Osteoblast (primary cell): ENCODE results near the gene LSM7. TPM values are rescaled to one million over a fixed set of nuclear protein-coding genes. Genes with fewer than 3 reads are reported as not detected.

Source experiments
- DNase-seq: peaks from one replicate; pipeline ENCODE4 v3.0.0; 2011; ENCODE audit warnings: low spot score, mixed read lengths; ENCODE audit not compliant: insufficient read length; ENCODE audit errors: missing footprints
- H2AFZ ChIP-seq: 2 replicates; pipeline ENCODE4 v1.6.0; 2011; ENCODE audit warnings: mild to moderate bottlenecking, low read length
- H3K27ac ChIP-seq: 2 replicates; pipeline ENCODE4 v1.5.1; 2011; ENCODE audit warnings: mild to moderate bottlenecking, low read depth, low read length, moderate library complexity
- H3K27me3 ChIP-seq: 2 replicates; pipeline ENCODE4 v1.6.0; 2012; ENCODE audit warnings: mild to moderate bottlenecking, control low read depth, inconsistent platforms, low read length, moderate library complexity; ENCODE audit not compliant: insufficient read depth
- H3K36me3 ChIP-seq: 2 replicates; pipeline ENCODE4 v1.5.1; 2011; ENCODE audit warnings: mild to moderate bottlenecking, low read length, control low read depth, moderate library complexity; ENCODE audit not compliant: insufficient read depth
- H3K4me1 ChIP-seq: 2 replicates; pipeline ENCODE4 v1.5.1; 2011; ENCODE audit warnings: mild to moderate bottlenecking, low read length, control low read depth, moderate library complexity; ENCODE audit not compliant: insufficient read depth
- H3K4me2 ChIP-seq: 2 replicates; pipeline ENCODE4 v1.6.0; 2011; ENCODE audit warnings: mild to moderate bottlenecking, low read length; ENCODE audit not compliant: insufficient read depth
- H3K4me3 ChIP-seq: fragments of 200-600 bp; sonication (generic); 3 replicates; pipeline ENCODE4 v1.5.1; 2012; ENCODE audit warnings: mild to moderate bottlenecking, low read length, inconsistent platforms; ENCODE audit not compliant: insufficient read depth
- H3K79me2 ChIP-seq: 2 replicates; pipeline ENCODE4 v1.6.0; 2012; ENCODE audit warnings: mild to moderate bottlenecking, low read length, control low read depth, inconsistent platforms; ENCODE audit not compliant: insufficient read depth
- H3K9me3 ChIP-seq: 2 replicates; pipeline ENCODE4 v1.5.1; 2011; ENCODE audit warnings: low read depth, low read length, control low read depth
- H4K20me1 ChIP-seq: 2 replicates; pipeline ENCODE4 v1.6.0; 2012; ENCODE audit warnings: mild to moderate bottlenecking, low read length, control low read depth; ENCODE audit not compliant: insufficient read depth
- CTCF ChIP-seq: IDR thresholded peaks from 2 replicates; pipeline ENCODE4 v1.5.1; 2011; ENCODE audit warnings: mild to moderate bottlenecking, low read depth, low read length, moderate library complexity; ENCODE audit errors: extremely low read depth
- total RNA-seq: library from RNA; depleted of rRNA; stranded (reverse); fragments of >200 nt; gene quantifications from 2 replicates; pipeline ENCODE4 v1.2.3, GENCODE V29; 2012

The LSM7 gene
- total RNA-seq, 1 donor = 57.9 TPM

DNA sequence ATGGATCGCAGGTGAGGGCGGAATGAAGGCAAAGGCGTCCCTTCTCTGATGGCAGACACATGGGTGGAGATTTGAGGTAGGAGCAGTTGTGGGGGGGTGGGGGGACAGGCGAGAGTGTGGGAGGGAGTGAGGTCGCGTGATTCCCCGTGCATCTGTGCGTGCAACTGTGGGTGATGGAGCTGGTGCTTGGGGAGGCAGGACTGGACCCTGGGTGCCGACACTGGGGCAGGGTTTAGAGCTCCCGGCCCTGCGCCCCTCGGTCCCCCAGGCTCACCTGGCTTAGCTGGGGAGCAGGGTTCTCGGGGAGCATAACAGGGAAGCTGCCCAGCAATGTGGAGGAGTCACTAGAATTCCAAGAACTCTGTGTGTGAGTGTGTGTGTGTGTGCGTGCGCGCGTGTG is 35.0 kb upstream of the LSM7 start:
- Histone ChIP-seq H3K27ac (no peak overlapping the region), H2AFZ (no peak overlapping the region), H3K4me2 (no peak overlapping the region), H3K4me1 (no peaks in the 10 kb centered on the region), H3K4me3 (no peak overlapping the region), H3K36me3 (no peaks in the 10 kb centered on the region), H3K79me2 (no peaks in the 10 kb centered on the region), H3K9me3 (no peaks in the 10 kb centered on the region), H4K20me1 (no peaks in the 10 kb centered on the region), H3K27me3 (peaks cover 45% of the 10 kb centered on the region)
- DNase-seq = peak; percentile 61
- TF ChIP-seq CTCF = no peak

DNA sequence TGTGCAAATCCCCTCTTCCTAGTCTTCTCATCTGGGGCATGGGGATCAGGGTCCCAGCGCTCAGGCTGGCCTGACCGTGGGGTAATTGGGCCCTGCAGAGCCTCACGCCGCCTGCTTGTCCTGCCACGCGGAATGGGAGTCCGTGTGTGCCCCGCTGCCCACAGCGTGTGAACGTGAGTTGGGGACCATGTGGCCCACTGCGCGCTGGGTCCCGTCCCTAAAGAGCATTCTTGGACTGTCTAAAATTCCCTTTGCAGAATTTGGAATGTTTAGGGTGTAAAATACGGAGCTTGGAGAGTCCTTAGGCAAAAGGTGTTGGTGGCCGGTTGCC is 34.5 kb upstream of the LSM7 start:
- H3K79me2 ChIP-seq = no peaks in the 10 kb centered on the region
- H3K4me3 ChIP-seq = no peak overlapping the region
- no peaks in the 10 kb centered on the region for H3K36me3 ChIP-seq
- peaks cover 43% of the 10 kb centered on the region for H3K27me3 ChIP-seq
- H3K9me3 ChIP-seq = no peaks in the 10 kb centered on the region
- no peaks in the 10 kb centered on the region for H4K20me1 ChIP-seq
- TF ChIP-seq CTCF = no peak
- no peak overlapping the region for H3K27ac ChIP-seq
- no peak overlapping the region for H3K4me2 ChIP-seq
- no peaks in the 10 kb centered on the region for H3K4me1 ChIP-seq
- H2AFZ ChIP-seq = no peak overlapping the region
- DNase-seq = no peak

DNA sequence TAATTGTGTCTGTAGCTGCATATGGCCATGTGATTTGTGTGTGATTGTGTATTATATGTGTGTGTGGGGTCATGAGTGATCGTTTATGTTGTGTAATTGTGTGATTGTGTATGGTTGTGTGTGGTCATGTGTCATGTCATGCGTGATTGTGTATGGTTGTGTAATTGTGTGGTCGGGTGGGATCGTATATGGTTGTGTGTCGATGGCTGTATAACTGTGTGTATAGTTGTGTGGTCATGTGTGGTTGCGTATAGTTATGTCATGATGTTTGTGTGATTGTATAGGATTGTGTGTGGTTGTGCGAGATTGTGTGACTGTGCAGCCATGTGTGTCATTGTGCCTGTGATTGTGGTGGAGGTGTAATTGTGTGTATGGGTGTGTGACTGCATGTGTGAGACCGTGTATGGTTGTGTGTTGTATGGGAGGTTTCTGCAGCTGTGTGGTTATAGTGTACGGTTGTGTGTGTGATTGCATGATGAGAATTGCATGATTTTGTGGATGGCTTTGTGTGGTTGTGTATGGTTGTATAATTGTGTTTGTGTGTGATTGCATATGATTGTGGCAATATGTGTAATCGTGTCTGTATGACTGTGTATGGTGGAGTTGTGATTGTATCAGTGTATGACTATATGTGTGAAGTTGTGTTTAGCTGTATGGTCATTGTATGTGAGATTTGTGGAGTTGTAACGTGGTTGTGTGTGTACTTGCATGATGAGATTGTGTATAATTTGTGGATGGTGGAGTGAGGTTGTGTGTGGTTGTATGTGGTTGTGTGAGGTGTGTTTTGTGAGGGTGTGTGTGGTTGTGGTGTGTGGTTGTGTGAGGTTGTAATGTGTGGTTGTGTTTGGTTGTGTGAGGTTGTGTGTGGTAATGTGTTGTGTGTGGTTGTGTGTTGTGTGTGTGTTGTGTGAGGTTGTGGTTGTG is 33.9 kb upstream of the LSM7 start:
- TF ChIP-seq CTCF = no peak

DNA sequence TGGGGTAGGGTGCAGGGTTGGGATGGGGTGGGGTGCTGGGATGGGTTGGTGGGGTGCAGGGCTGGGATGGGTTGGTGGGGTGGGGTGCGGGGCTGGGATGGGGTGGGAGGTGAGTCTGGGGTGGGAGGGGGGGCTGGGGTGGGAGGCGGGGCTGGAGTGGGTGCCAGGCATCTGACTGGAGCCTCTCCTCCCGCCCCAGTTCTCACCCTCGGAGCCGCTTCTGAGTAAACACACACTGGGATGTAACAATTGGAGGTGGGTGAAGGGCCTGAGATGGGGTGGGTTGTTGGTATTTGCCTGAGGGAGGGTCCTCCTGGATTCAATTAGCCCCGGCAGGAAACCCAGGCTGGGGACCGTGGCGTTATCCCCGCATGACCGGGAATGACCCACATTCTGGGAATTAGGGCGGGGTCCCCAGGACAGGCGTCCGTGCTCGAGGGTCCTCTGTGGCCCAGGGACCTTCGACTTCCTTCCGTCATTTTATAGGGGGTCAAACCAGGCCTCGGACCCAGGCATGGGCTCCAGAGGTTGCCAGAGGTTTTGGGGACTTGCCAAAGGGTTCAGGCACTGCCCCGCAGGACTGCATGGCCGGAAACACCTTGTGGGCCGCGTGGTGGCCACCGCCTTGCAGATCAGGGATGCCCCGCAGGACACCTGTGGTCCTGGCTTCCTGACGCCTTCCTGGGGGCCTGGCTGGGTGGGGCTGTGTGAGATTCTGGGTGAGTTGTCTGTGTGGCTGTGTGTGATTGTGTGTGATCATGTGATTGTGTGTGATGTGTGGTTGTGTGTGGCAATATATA is 33.1 kb upstream of the LSM7 start:
- Histone ChIP-seq H3K9me3 (no peaks in the 10 kb centered on the region), H3K36me3 (no peaks in the 10 kb centered on the region), H3K4me1 (no peaks in the 10 kb centered on the region), H3K79me2 (no peaks in the 10 kb centered on the region), H3K27ac (no peak overlapping the region), H3K27me3 (peaks cover 43% of the 10 kb centered on the region), H4K20me1 (no peaks in the 10 kb centered on the region), H3K4me2 (no peak overlapping the region), H3K4me3 (no peak overlapping the region), H2AFZ (no peak overlapping the region)
- peak; percentile 77 for DNase-seq
- TF ChIP-seq CTCF = no peak

More for the DNA sequence above, 33.9 kb upstream of the LSM7 start:
- no peaks in the 10 kb centered on the region for H4K20me1 ChIP-seq
- no peak overlapping the region for H3K4me3 ChIP-seq
- H3K27ac ChIP-seq = no peak overlapping the region
- no peaks in the 10 kb centered on the region for H3K36me3 ChIP-seq
- no peaks in the 10 kb centered on the region for H3K9me3 ChIP-seq
- H3K79me2 ChIP-seq = no peaks in the 10 kb centered on the region
- no peak overlapping the region for H2AFZ ChIP-seq
- peaks cover 43% of the 10 kb centered on the region for H3K27me3 ChIP-seq
- no peaks in the 10 kb centered on the region for H3K4me1 ChIP-seq
- peak; percentile 75 for DNase-seq
- H3K4me2 ChIP-seq = no peak overlapping the region
